ENCODE measurements around the gene ACY1.
"Not testable (repeated sequence)": the region's sequence is repeated elsewhere in the genome, so short reads cannot be mapped to it uniquely, and the experiment has no call there.

The ACY1 gene

GRCh38 chr3:51983578-51984268 lies 388 bp downstream of the ACY1 start:
- DNase-seq (ENCODE audit: low spot score), result no peak

- no peak for DNase-seq (ENCODE audit: low spot score)
Observed at GRCh38 chr3:51984269-51984647, 923 bp downstream of the ACY1 start.

- DNase-seq (ENCODE audit: low spot score), result no peak
Observed at GRCh38 chr3:51985063-51985462, 1.7 kb downstream of the ACY1 start.

- DNase-seq (ENCODE audit: low spot score), result no peak
Observed at GRCh38 chr3:51986010-51986947, 2.9 kb downstream of the ACY1 start.

GRCh38 chr3:51987568-51987967 lies 4.2 kb downstream of the ACY1 start:
- no peak for DNase-seq (ENCODE audit: low spot score)

GRCh38 chr3:51988286-51989146 lies 5.2 kb downstream of the ACY1 start:
- DNase-seq (ENCODE audit: low spot score), result no peak

- DNase-seq (ENCODE audit: low spot score), result not testable (repeated sequence)
Observed at GRCh38 chr3:51990501-51990971, 7.2 kb downstream of the ACY1 start.

GRCh38 chr3:51992017-51992682 lies 8.8 kb downstream of the ACY1 start:
- DNase-seq (ENCODE audit: low spot score), result peak; percentile 58

- not testable (repeated sequence) for DNase-seq (ENCODE audit: low spot score)
Observed at GRCh38 chr3:51993657-51994056, 10.3 kb downstream of the ACY1 start.

GRCh38 chr3:51994530-51994929 lies 11.2 kb downstream of the ACY1 start:
- no peak for DNase-seq (ENCODE audit: low spot score)

- DNase-seq (ENCODE audit: low spot score), result peak; percentile 95
Observed at GRCh38 chr3:51995346-51996163, 12.2 kb downstream of the ACY1 start, which contains the start of gene RPL29. RPL29 (minus strand) TSS chr3:51995895; CDS start chr3:51995461, 434 bp downstream.

- no peak for DNase-seq (ENCODE audit: low spot score)
Observed at GRCh38 chr3:51997172-51997571, 13.8 kb downstream of the ACY1 start.

GRCh38 chr3:51997935-51998596 lies 14.7 kb downstream of the ACY1 start:
- no peak for DNase-seq (ENCODE audit: low spot score)

- DNase-seq (ENCODE audit: low spot score), result no peak
Observed at GRCh38 chr3:51998774-51999173, 15.4 kb downstream of the ACY1 start.

GRCh38 chr3:51999846-52000245 lies 16.5 kb downstream of the ACY1 start:
- DNase-seq (ENCODE audit: low spot score), result no peak

GRCh38 chr3:52001443-52001974 lies 18.2 kb downstream of the ACY1 start:
- DNase-seq (ENCODE audit: low spot score), result peak; percentile 88

GRCh38 chr3:52002748-52003147 lies 19.4 kb downstream of the ACY1 start:
- DNase-seq (ENCODE audit: low spot score), result no peak

- DNase-seq (ENCODE audit: low spot score), result peak; percentile 51
Observed at GRCh38 chr3:52004163-52004787, 20.9 kb downstream of the ACY1 start.

- no peak for DNase-seq (ENCODE audit: low spot score)
Observed at GRCh38 chr3:52004906-52005395, 21.6 kb downstream of the ACY1 start.

Data from cerebellar cortex (tissue), 1 donor.